GM11168 (cell line): Measurements from ENCODE around the gene TNPO2.
"Not testable (repeated sequence)": the region's sequence is repeated elsewhere in the genome, so short reads cannot be mapped to it uniquely, and the experiment has no call there.

Experiments used
- in situ Hi-C: fragments of 300-500 bp; cut with MboI; formaldehyde crosslinking; loops from one replicate; pipeline ENCODE4 v1.12.0; 2022; ENCODE audit warnings: low sequenced_read_pairs; ENCODE audit not compliant: unreplicated experiment

Gene TNPO2

GRCh38 chr19:12711187-12711586, 12.5 kb downstream of the TNPO2 start:
- in situ Hi-C loops: no loop called here

- in situ Hi-C loops: no loop called here
Observed at GRCh38 chr19:12708641-12709040, 15.1 kb downstream of the TNPO2 start.

GRCh38 chr19:12706332-12706718, 17.4 kb downstream of the TNPO2 start:
- in situ Hi-C loops: no loop called here

- in situ Hi-C loops: no loop called here
Observed at GRCh38 chr19:12705654-12706331, 17.9 kb downstream of the TNPO2 start.

GRCh38 chr19:12705169-12705568, 18.6 kb downstream of the TNPO2 start:
- in situ Hi-C loops: no loop called here

- in situ Hi-C loops: no loop called here
Observed at GRCh38 chr19:12703046-12703445, 20.7 kb downstream of the TNPO2 start.

- in situ Hi-C loops: no loop called here
Observed at GRCh38 chr19:12701596-12702282, 22.0 kb downstream of the TNPO2 start.

- in situ Hi-C loops: no loop called here
Observed at GRCh38 chr19:12698138-12698537, 25.6 kb downstream of the TNPO2 start.

GRCh38 chr19:12697425-12697824, 26.3 kb downstream of the TNPO2 start:
- in situ Hi-C loops: not testable (repeated sequence)

- in situ Hi-C loops: no loop called here
Observed at GRCh38 chr19:12696366-12697335, 27.1 kb downstream of the TNPO2 start, which contains the start of gene FBXW9. FBXW9 (minus strand) TSS chr19:12696631; CDS start chr19:12696581, 50 bp downstream.

GRCh38 chr19:12695997-12696365, 27.8 kb downstream of the TNPO2 start:
- in situ Hi-C loops: no loop called here

- in situ Hi-C loops: no loop called here
Observed at GRCh38 chr19:12695514-12695913, 28.2 kb downstream of the TNPO2 start.

- in situ Hi-C loops: no loop called here
Observed at GRCh38 chr19:12695096-12695495, 28.6 kb downstream of the TNPO2 start.

- in situ Hi-C loops: no loop called here
Observed at GRCh38 chr19:12694641-12695040, 29.1 kb downstream of the TNPO2 start.

GRCh38 chr19:12692960-12693359, 30.8 kb downstream of the TNPO2 start:
- in situ Hi-C loops: no loop called here

GRCh38 chr19:12689581-12690216, 34.0 kb downstream of the TNPO2 start:
- in situ Hi-C loops: no loop called here

- in situ Hi-C loops: no loop called here
Observed at GRCh38 chr19:12689012-12689411, 34.7 kb downstream of the TNPO2 start.

- in situ Hi-C loops: no loop called here
Observed at GRCh38 chr19:12687496-12688196, 36.1 kb downstream of the TNPO2 start, which contains the start of gene GNG14. GNG14 (plus strand) TSS chr19:12687998; CDS start chr19:12688049, 51 bp downstream.

- in situ Hi-C loops: no loop called here
Observed at GRCh38 chr19:12685831-12686230, 37.9 kb downstream of the TNPO2 start.
